Brain pericyte (primary cell): Measurements from ENCODE around the gene C18orf54.
"Not testable (repeated sequence)": the region's sequence is repeated elsewhere in the genome, so short reads cannot be mapped to it uniquely, and the experiment has no call there.

ENCODE experiments used
- DNase-seq: peaks from one replicate; pipeline ENCODE4 v3.0.0-alpha.2; 2012; ENCODE audit warnings: low read depth, low spot score

The C18orf54 gene

DNA sequence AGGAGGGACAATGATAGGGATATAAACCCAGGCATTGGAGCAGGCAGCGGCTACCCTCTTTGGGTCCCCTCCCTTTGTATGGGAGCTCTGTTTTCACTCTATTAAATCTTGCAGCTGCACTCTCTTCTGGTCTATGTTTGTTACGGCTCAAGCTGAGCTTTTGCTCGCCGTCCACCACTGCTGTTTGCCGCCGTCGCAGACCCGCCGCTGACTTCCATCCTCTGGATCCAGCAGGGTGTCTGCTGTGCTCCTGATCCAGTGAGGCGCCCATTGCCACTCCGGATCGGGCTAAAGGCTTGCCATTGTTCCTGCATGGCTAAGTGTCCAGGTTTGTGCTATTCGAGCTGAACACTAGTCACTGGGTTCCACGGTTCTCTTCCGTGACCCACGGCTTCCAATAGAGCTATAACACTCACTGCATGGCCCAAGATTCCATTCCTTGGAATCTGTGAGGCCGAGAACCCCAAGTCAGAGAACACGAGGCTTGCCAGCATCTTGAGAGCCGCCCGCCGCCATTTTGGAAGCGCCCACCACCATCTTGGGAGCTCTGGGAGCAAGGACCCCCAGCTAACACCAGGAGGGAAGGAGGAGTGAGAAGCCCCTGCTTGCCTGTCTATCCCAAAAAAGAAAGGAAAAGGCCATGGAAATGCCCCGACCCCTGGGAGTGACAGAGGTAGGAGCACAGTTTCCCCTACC lies 29.2 kb downstream of the C18orf54 start:
- not testable (repeated sequence) for DNase-seq

DNA sequence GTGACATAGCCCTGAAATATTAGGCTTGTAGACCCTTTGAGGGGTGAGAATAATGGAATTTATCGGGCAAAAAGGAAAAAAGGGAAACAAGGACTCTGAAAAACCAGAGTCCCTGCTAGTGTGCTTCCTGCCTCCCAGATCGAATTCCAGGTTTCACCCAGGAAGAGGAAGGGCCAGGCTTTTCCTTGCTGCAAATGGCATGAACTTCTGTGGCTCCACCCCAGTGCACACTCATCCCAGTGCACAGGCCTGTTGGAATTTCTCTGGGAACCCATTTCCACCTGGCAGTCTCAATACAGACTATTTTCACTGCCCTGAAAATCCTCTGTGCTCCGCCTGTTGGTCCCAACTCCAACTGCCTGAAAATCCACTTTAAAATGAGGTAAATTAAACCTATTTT lies 29.9 kb downstream of the C18orf54 start:
- DNase-seq, result no peak

DNA sequence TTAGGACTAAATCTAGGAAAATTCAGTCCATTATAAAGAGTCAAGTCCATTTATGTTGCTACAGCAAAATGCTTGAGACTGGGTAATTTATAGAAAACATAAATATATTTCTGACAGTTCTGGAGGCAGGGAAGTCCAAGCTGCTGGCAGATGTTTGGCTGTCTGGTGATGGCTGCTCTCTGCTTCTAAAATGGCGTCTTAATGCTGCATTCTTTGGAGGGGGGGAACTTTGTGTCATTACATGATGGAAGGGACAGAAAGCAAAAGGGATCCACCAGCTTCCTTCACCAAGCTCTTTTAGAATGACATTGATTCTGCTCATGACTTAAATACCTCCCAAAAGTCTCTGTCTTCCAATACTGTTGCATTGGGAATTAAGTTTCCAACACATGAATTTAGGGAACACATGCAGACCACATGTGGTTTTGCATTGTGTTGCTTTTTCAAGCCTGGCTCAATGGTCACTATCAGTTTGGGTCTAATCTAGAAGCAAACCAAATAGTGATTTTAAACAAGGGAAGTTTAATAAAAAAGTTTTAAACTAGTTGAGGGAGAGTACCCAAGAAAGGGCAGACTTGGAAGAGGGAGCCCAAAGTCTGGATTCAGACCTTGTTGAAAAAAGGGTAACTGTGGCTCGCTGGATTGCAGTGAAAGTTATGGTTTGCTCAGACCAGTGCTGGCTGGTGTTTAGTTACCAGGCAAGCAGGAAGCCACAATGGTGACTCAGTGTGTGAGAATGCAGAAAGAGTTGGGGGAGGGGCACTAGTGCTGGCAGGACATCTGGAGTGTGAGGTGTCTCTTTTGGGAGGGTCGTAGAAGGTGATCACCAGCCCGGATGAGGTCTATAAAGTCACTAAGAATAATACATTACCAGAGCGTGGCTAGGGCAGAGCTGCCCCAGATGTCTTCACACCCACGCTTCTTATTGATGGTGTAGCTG lies 30.8 kb downstream of the C18orf54 start:
- peak; percentile 22 for DNase-seq

DNA sequence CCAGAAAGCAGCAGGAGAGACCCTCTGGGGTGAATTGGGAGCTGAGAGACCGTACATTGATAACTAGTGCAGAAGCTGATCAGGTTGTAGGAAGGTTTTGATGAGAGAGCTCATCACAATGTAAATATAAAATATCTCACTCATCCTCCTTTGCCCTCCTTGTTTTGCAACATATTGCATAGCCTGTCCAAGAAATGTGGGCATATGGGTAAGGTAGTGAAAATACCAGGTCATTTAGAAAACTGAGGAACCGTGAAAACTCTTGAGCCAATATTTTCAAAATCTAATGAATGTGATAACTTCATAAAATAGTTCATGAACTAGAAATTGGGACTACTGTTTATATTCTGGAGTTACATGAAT lies 31.4 kb downstream of the C18orf54 start:
- DNase-seq, result no peak

DNA sequence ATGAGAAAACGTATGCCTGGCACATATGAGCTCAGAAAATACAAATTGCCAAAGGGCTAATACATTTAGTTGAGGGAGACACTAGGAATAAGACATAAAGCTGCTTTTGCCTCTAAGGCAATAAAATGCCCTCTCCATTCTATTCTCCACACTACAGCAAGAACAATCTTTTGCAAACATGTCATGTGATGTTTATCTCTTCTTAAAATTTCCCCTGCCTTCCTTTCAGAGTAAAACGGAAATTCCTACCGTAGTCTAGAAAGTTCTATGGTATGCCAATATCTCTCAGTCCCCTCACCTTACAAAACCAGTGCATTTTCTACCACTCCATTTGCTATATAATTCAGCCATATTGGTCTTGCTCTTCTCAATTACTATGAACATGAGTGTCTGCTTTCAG lies 33.1 kb downstream of the C18orf54 start:
- no peak for DNase-seq

DNA sequence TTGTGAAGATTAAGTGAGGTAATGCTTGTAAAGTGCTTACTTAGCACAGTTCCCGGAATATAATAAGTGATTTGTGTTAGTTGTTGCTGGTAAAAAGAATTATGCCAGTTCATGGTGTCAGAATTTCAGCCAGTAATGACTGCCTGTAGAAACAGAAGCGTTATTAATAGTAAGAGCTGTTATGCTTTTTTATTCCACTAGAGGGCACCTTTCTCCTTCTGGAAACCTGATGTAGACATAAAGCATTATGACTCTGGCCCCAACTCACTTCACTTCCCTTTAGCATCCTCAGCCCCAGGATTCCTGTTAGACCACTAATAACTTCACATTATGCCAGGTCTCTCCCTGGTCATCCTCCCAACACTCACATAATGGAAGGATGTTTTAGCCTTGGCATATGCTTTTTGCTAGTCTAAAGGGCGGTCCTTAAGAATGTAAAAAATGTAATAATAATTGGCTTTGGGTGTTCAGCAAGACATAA lies 34.9 kb downstream of the C18orf54 start:
- DNase-seq, result peak; percentile 11

DNA sequence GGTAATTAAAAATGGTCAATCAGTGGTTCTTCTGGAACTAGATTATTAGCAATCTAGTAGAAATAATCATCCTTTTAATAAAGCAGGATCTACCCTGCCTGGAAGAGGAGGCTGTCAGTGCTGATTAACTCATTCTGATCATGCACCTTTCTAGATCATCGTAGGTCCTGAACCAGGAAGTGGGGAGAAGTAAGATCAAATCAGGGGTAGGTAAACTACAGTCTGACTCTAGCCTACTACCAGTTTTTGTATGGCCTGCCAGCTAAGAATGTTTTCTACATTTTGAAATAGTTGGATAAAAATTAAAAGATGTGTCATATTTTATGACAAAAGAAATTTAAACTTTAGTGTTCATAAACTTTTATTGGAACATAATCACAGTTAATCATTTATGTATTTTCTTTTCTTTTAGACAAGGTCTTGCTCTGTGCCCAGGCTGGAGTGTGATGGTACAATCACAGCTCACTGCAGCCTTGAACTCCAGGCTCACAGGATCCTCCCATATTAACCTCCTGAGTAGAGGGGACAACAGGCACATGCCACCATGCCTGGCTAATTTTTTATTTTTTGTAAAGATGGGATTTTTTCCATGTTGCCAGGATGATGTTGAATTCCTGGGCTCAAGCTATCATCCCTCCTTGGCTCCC lies 36.1 kb downstream of the C18orf54 start:
- no peak for DNase-seq

DNA sequence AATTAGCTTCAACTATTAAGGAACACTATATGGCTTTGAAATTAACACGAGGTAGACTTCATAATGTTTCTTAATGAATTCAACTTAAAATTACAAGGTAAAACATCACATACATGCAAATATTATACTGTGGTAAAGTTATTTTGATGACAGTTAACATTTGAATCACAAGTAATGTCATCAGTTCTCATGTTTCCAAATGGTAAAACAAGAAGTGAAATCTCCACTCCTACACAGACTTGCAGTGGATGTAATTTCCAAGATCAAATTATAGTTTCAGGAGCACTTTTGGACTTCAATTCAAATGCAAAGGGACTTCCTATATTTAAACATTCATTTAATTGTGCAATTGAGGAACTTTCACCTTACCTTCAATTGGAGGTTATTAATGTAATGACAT lies 39.1 kb downstream of the C18orf54 start:
- DNase-seq, result no peak

DNA sequence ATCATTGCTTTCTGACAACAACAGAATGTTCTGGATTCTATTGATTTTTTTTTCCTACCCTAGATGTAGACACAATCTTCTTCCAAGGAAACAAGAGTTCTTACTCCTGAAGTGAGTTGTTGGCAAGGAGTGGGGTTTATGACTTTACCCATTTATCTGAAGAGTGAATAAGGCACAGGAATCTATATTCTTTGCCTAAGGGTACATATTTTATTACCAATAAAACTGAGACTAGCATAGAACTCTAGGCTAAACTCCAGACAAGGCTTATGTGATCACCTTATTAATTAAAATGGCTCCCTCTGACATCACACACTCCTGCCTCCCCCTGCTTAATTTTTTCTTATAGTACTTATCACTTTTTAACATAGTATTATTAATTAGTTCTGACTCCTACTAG lies 47.6 kb downstream of the C18orf54 start:
- DNase-seq, result no peak

DNA sequence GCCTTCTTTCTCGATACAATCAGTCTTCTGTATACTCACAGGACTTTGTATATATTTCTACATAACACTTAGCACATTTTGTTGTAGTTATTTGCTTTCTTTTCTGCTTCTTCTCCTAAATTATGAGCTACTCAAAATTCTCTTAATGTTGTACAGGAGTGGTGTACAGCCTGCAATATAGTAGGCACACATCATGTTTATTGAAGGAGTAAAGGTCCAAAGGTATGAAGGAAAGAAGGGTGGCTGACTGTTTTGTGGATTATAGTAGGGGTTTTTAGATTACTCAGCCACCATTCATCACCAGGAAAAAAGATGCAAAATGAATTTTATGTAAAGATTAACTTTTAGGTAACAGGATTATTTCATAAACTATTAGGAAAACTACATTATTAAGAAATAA lies 54.1 kb downstream of the C18orf54 start:
- no peak for DNase-seq

DNA sequence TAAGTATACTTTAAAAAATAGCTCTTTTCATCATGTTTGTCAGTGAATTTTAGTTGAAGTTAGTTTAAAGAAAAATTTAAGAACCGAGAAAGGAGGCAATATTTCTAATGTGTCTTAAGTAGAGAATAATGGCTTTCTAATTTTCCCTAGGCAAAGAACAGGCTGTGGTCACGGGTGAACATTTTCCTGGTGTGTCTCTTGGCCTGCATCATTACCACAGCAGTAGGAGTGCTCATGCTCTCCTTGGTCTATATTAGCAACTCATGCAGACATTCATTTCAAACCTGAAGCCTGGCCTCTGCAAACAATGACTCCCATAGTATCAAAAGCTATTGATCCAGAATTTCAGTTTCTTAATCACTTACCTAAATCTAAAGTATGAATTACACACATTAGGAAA lies 57.4 kb downstream of the C18orf54 start:
- no peak for DNase-seq

DNA sequence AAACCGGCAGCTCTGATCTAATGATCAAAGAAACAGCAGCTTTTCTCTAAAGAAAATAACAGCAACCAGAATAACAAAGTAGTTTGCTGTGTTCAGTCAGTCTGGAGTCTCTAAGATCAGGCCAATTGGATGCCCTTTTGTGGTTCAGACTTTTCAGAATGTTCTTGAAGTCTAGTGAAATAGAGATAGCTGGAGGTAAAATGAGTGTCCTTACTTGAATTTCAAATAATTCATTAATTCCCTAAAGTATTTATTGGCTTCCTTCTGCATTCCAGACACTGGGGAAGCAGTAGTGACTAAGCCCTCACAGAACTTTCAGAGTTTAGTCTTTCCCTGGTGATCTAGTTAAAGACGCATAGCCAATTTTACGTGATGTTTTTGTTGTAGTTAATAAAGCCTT lies 58.7 kb downstream of the C18orf54 start:
- DNase-seq, result peak; percentile 37

DNA sequence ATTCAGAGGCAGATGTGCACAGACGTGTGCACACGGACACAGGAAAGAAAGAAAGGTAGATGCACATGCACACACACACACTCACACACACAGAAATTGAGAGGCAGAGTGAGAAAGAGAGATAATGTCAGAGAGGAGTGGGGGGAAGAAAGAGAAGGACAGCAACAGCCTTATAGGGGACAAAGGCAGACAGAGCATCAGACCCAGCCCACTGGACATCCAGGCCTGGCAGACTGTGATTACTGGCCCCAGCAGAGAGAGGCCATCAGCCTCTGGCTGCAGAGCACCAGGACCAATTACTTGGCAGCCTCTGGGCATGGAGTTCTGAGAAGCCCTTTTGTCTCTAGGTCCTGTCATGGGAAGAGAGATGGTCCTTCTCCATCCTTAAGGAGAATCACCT lies 66.1 kb downstream of the C18orf54 start:
- no peak for DNase-seq

DNA sequence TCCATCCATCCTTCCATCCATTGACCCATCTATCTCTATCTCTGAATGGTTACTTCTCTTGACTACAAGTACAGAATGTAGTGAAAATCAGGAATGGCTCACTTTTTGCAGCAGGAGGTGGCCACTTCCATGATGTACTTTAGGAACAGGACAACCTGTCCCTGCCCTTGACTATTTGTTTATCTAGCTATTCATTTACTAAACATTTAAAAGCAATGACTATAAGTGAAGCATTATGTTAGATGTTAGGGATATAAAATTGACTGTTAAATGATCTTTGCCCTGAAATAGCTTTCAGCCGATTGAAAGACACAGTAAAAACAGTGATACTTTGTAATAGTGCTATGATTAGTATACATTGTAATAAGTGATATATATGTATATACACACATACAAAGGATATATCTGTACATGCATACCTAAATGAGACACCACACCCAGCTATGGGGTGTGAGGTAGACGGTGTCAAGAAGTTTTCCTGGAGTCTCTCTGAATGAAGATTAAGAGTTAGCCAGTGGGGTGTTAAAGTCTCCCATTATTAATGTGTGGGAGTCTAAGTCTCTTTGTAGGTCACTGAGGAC lies 68.5 kb downstream of the C18orf54 start:
- DNase-seq, result no peak
